HG03575 (cell line): ENCODE results near the gene SPRR5.

Source experiments
- ATAC-seq: cut with Tn5 transposase; IDR thresholded peaks from one replicate; pipeline ENCODE4 v1.9.1; 2021; ENCODE audit not compliant: unreplicated experiment, insufficient number of reproducible peaks, low FRiP score; ENCODE audit errors: extremely low read depth

Gene SPRR5

DNA sequence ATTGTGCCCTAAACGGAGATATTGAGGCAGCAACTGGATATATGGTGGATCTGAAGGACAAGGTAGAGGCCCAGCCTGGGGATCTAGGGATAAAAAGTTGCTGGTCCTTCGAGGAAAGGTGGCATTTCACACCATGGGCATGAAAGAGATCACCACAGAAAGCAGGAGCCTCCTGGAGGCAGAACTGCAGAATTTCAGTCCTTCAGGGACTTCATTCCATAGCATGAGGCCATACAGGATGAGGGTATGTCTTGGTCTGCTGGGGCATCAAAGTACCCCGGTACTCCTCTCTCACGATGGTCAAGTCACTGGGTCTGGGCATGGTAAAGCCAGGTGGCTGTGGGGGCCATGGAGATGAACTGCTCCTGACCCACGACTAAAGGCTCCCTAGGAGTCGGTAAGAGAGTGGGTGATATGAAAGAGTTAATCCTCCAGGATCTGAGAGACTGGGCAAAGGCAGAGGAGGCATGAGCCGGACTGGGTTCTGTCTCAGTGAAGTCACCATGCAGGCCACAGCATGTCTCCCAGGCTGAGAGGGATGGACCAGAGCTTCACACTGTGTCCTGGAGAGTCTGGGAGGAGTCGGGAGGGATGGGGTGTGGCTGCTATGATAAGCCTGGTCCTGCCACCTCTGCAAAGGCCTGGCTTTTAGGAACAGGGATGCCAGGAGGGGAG is 5.8 kb upstream of the SPRR5 start:
- no peak for ATAC-seq

DNA sequence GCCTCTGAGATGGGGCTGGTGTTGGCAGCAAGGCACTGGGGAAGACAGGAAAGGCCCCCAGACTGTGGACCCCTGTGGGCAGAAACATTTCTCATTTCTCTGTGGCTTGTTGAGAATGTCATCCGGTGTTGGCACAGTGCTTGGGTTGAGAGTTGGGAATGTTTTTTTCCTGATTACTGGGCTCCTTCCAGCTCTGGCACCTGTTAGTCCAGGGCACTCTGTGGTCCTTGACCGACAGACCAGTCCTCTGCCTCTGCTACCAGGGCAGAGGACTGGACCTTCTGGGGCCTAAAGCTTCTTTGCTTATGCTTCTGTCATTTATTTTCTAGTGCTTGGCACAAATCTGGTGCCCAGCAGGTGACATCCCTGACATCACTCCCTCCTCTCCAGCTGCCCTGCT is 4.8 kb upstream of the SPRR5 start:
- ATAC-seq = no peak

DNA sequence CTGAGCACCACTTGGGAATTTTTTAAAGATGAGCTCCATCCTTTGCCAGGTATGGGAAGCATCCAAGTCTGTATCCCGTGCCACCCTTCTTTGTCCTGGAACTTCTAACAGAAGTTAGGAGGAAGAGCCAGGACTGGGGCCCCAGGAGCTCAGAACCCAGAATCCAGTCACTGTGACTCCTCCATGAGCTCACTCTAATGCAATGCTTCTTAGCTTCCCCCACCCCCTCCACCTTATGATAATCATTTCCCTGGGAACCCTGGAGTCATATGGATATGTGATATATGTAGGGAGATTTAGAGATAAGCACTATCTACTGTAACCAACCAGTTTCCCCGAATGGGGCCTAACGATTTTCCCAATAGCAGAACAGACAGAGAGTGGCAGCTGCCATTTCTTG is 758 bp upstream of the SPRR5 start:
- no peak for ATAC-seq

DNA sequence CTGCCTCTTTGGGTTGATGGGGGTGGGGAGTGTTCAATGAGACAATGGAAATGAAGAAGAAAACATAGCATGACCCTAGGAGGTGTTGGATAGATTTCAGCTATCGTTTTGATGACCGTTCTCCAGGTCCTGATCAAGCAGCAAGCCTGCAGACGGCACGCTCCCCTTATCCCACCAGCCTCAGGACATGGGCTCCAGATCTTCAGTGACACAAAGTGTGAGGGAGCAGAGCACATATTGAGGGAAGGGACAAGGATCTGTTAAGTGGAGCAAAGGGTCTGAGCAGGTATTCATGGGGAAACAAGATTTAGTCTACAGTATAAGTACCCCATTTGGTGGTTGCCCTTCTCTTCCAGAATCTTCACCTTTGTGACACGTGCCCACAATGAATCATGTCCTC is 4.7 kb downstream of the SPRR5 start:
- ATAC-seq = no peak

GRCh38 chr1:152953761-152954160 is 6.8 kb downstream of the SPRR5 start:
- ATAC-seq = no peak

GRCh38 chr1:152954436-152954835 is 7.4 kb downstream of the SPRR5 start:
- ATAC-seq = no peak

GRCh38 chr1:152957561-152957960 is 10.6 kb downstream of the SPRR5 start:
- ATAC-seq = no peak

DNA sequence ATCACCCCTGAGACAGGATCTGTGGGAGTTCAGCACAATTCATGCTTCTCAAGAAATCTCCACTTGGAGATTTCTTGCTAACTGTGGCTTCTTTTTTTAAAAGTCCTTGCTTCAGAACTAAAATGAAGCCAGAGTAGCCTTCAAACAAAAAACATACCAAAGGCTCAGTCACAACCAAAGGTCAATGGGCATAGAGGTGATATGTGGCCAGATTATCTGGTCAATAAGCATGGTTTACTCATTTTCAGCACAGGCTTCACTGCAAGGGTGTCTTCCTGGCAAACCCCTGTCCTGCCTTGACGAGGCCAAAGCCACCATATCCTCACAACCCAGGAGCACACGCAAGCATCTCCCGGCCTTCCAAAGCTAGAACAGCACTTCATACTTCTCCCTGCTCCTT is 12.3 kb downstream of the SPRR5 start:
- no peak for ATAC-seq

- ATAC-seq = no peak
Observed at GRCh38 chr1:152959801-152960451, 12.9 kb downstream of the SPRR5 start.

- ATAC-seq = no peak
Observed at GRCh38 chr1:152960452-152961044, 13.5 kb downstream of the SPRR5 start.

GRCh38 chr1:152961226-152961891 is 14.4 kb downstream of the SPRR5 start:
- no peak for ATAC-seq

- ATAC-seq = no peak
Observed at GRCh38 chr1:152962876-152963415, 15.9 kb downstream of the SPRR5 start.

- no peak for ATAC-seq
Observed at GRCh38 chr1:152964536-152964935, 17.5 kb downstream of the SPRR5 start.

DNA sequence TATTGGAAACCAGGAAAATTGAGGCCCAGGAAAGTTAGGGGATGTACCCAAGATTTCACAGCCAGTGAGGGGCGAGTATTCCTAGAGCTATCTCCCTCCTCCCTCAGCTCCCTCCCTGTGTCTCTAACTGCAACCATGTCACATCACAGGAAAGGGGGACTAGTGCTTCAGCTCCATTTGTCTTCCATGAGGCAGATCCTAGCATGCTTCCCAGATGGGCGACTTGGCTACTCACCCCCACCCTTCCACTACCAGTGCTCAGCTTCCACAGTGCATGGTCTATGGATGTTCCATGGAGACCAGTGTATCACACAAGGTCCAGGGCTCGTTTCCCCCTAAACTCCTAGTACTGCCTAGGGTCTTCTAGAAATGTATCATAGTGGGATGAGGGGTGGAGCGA is 18.8 kb downstream of the SPRR5 start:
- no peak for ATAC-seq

DNA sequence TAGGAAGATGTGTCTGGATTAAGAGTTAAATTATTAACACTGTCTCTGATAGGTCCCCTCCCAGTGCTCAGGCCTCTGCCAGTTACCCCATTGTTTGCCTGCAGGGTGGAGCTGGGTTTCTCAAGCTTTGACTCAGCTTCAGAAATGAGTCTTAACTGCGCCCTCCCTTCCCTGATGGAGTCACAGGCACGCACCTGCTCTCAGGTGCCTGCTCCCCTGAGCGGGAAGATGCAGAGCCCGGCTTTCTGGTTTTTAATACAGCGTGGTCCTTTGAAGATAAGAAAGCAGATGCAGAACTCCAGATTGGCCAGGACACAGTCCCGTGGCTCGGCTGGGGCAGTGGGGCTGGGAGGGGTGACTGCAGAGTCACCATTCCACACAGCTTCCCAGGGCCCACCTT is 20.2 kb downstream of the SPRR5 start:
- no peak for ATAC-seq

DNA sequence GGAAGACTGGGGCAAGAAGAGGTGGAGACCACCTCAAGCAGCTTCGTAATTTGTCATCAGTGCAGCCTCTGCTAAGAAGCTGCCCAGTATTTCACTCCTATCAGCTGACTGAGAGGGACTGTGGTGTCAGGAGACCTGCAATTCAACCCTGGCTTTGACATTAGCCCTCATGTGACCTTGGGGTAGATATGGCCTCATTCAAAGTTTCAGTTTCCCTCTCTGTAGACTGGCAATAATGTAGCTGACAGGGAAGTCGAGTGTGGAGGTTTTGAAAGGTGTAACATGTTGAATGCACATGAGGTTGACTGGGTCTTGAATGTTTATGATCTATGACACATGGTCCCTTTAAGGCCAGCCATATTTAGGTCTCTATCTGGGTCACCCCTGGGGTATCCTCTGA is 21.2 kb downstream of the SPRR5 start:
- ATAC-seq = peak; percentile 69

DNA sequence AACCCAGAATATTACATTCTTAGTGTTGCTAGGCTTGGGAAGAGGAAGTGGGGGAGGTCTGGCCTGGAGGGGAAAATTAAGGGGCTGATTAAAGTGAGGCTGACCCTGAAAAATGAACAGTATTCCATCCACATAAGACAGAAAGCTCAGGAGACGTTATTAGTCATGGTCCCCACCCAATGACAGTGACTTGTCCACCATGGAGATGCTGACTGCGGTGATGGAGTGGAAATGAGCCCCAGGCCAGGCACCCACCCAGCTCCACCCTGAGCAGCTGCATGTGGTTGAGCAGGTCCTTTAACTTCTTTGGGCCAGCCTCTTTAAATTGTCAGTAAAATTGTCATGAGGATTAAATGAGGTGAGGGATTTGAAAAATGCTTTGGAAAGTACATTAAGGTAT is 22.0 kb downstream of the SPRR5 start:
- no peak for ATAC-seq

GRCh38 chr1:152970495-152970894 is 23.5 kb downstream of the SPRR5 start, which contains the start of gene SPRR4:
TSS of gene SPRR4 (plus strand) at chr1:152970648. CDS start at chr1:152971891, 1,243 bp downstream.
- no peak for ATAC-seq

- ATAC-seq = no peak
Observed at GRCh38 chr1:152972196-152972886, 25.3 kb downstream of the SPRR5 start.
